Inflammatory macrophage treated with lipopolysaccharide for 1 hour (primary cell): ENCODE results near the gene UBE2R2.

Experiments used
- DNase-seq, 2 donors: peaks; one replicate each; pipeline ENCODE4 v3.0.0-alpha.2; 2020 to 2022

UBE2R2 gene

DNA sequence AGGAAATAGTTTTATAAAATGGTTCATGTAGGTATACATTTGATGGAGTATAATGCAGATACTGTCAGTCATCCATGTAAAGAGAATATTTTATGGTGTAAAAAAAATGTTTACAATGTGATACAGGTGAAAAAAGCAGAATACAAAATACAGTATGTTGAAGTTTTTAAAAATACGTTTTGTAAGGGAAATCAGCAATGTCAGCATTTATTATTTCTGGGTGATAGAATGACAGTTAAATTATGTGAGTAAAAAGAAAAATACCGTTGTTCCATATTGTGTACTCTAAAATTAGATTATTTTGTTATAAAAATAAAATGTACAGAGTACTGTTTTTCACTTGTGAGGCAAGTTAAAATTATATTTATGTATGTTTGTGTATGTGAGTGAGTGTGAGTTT lies 69.0 kb downstream of the UBE2R2 start:
- no peak for DNase-seq

DNA sequence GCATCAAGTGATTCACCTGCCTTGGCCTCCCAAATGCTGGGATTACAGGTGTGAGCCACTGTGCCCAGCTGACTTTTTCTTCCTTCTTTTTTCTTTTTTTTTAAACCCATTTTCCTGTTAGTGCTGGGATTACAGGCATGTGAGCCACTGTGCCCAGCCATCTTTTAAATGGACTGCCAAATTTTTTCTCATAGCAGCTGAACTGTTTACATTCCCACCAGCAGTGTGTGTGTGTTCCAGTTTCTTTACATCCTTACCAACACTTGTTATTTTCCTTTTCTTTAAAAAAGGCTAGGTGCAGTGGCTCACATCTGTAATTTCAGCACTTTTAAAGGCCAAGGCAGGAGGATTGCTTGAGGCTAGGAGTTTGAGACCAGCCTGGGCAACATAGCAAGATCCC lies 76.9 kb downstream of the UBE2R2 start:
- DNase-seq, result no peak

DNA sequence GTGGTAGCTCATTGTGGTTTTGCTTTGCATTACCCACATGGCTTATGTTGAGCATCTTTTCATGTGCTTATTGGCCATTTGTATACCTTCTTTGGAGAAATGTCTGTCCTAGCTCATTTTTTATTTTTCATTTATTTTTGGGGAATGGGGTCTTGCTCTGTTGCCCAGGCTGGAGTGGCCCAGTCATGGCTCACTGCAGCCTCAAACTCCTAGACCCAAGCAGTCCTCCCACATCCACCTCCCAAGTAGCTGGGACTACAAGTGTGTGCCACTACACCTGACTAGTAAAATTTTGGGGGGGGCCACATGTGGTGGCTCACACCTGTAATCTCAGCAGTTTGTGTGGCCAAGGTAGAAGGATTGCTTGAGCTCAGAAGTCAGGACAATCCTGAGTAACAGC lies 77.4 kb downstream of the UBE2R2 start:
- no peak for DNase-seq

DNA sequence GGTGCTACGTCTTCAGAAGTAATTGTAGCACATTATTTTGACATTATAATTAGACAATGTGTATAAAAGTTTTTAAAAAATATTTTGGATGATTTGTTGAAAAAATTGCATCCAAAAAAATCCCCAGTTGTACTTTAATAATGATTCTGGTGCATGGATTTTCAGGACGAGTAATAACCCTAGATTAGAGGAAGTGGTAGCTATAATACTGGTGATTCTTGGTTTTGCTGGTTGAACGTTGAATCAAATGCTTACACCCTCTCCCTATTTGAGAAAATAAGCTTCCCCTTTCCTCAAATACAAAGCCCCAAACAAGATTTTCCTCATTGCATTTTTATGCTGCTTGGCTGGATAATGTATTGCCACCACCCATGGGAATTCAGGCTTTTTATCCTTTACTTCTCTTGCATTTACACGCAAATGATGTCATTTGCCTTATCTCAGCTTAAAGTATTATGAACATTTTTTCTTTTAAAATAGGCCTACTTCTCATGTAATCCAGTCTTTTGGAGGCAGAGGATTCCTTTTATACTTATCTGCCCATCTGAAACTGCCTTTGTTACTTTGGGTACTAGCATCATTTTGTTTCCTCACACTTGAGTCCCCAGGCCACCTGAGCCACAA lies 86.3 kb downstream of the UBE2R2 start:
- DNase-seq, result no peak

DNA sequence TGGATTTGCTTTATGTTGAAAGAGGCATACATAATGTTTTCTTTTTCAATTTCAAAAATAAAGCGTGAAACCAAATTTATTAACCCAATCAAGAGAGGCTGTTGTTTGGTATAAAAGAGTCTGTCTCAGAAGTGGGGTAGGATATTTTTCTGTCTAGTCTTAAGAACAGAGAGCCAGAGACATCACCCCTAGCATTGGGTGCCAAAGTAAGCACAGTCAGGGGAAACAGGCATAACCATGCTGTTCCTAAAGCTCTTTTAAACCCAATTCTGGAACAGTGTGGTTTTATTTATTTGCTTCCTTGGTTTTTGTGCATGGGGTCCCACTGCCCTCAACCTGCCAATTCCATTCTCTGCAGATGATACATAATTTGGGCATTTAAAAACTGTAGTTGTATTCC lies 88.2 kb downstream of the UBE2R2 start:
- DNase-seq, result no peak

DNA sequence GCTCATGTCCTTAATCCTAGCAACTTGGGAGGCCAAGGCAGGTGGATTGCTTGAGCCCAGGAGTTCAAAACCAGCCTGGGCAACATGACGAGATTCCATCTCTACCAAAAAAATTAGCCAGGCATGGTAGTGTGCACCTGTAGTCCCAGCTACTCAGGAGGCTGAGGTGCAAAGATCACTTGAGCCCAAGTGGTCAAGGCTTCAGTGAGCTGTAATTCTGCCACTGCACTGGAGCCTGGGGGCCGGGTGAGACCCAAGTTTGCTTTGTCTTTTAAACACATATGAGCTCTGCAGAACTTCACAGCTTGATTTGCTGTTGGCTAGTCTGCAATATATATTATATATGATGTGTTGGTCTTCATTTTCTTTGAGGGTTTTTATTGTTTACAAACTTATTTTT lies 89.8 kb downstream of the UBE2R2 start:
- DNase-seq, result no peak

DNA sequence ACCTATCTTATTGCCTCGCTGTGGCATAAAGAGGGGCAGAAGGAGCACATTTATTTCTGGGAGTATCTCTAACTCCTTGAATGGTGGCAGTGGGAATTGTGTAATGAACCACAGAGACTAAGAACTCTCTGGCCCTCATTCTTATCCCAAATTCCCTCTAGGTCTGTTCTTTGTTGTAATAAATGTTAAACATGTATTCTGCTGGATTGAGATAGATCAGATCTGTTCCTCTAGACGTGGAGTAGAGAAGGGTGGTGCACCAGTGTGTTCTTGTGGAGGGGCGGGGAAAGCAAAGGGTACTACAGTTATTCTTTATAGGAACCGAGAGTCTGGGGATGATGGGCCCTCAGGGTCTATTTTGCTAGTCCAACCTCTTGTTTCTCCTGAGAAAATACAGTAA lies 90.4 kb downstream of the UBE2R2 start:
- DNase-seq, result no peak

DNA sequence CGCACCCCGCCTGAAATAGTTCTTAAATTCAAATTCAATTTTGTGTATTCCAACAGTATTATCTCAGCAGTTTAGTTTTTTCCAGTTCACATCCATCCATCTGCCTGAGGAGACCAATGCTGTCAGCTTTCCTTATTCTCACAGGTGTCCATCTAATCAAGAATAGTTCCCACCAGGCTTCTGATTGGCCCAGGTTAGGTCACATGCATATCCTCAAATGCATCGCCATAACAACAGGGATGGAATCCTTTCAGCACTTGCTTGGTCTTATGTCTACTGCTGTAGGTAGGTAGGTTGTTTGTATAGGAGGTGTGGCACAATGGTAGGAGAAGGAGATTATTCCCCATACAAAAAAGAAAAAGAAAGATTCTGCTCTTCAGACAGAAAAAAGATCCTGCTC lies 91.2 kb downstream of the UBE2R2 start:
- no peak for DNase-seq

DNA sequence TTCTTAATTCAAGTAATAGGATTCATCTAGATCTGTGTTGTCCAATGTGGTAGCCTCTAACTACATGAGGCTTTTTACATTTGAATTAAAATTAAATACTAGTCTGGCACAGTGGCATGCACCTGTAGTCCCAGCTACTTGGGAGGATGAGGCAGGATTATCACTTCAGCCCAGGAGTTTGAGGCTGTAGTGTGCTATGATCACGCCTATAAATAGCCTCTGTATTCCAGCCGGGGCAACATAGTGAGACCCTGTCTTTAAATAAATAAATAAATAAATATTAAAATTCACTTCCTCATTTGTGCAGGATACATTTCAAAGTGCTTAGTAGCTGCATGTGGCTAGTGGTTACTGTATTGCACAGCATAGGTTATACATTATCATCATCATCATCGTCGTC lies 91.8 kb downstream of the UBE2R2 start:
- DNase-seq, result no peak

DNA sequence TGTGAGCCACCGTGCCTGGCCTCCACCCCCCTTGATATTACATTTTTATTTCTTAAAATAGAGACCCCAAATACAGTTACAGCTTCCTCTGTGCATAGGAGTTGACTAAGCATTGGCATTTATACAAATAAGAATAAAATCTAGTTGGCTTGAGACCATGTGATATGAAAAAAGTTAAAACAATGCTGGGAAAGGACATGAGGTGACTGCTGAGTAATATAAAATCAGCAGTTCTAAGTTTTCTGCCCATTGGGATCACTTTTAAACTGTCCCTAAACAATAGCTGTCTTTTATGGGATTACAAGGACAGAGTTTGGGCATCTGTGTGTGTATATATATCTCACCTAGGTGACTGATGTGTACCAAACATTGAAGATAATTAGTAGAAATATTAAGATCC lies 96.6 kb downstream of the UBE2R2 start:
- no peak for DNase-seq

DNA sequence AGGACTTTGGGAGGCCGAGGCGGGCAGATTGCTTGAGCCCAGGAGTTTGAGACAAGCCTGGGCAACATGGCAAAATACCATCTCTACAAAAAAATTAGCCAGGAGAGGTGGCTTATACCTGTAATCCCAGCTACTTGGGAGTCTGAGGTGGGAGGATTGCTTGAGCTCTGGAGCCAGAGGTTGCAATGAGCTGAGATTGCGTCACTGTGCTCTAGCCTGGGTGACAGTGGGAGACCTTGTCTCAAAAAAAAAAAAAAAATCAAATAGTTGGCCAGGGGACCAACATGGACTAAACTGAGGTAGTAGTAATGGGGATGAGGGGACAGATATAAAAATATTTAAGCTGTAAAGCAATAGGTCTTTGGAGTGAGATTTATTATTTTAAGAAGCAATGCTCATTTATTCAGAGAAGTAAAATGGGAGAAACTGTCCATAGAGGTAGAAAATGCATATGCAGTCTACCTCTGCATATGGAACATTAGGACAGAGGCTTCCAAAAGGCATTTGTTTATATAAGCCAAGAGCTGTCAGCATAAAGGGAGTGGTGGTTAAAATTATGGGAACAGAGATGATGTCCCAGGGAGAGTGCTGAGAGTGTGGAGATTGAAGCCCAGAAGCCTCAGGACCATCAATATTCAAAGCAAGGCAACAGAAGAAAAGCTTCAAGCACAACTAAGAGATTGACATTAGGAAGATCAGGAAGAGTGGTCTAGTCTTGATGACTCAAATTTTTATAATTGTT lies 98.1 kb downstream of the UBE2R2 start:
- DNase-seq, result no peak

DNA sequence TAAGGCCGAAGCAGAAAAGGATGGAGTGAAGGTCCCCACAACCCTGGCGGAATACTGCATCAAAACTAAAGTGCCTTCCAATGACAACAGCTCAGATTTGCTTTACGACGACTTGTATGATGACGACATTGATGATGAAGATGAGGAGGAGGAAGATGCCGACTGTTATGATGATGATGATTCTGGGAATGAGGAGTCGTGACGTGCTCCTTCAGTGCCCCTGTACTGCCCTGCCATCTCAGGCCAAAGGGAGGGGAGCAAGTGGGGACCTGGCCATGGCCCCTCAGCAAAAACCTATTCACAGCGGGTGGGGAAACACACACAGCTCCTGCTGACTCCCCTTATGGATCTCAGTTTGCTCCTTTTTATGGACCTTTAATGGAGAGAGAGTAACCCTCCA lies 100.1 kb downstream of the UBE2R2 start:
- DNase-seq, result no peak

DNA sequence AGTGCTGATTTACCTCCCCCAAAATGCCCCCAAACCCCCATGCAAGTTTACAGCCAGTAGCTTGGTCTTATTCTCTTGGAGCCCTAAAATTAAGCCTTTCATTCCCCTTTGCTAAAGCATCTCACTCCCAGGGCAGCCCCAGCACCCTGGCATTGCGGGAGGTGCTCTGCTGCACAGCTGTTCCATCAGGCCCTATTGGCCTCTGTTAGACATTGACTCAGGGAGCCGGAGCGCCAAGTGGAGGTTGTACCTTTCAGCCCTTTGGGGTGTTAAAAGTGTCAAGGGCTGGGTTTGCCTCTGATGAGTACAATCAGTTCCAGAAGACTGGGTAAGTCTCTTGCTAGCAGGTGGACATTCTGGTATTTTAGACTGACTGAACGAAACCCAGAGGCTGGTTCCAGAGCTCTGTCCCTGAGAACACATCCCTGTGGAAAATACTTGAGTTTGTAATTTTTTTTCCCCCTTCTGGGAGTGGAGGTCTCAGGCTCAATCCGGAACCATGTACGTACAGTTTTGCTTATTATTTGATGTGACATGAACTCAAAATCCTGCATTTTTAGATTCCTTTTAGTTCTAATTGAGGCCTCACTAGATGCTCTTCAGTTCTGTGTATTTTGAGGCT lies 102.4 kb downstream of the UBE2R2 start:
- DNase-seq, result no peak

DNA sequence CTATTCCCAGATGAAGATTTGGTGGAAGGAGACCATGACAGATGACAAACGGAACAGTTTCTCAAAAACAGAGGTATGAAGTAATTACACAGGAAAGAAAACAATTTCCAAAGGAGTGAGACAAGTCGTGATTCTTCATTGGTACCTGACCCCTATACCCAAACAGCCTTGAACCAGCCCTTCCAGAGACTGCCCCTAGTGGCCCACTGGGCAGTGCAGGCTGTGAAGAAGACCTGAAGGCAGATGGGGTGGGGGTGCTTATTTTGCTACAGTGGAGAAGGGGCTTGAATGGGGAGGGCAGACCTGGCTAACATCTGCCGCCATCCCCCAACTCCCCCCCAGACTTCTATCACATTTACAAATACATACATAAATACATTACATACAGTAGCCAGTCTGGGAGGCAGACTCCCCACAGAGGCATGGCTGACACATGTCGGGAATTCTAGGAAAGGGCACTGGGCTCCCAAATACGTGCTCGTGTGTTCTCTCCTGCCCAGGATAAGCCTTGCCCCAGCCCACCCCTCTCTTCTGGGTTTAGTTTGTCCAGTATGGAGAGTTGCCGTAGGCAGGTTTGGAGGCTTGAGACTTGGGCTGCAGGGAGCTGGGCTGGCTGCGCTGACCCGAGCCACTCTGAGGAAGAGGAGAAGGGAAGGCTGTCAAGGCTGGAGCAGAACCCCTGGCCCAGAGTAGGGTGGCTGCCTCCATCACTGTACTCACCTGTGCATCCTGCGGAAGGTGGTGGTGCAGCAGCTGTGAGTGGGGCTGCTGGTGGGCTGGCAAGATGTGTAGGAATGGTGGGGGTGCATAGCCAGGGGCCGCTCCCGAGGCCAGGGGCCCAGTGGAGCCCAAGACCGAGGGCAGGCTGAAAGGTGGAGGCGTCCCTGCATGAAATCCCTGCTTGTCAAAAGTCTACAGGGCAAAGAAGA lies 105.3 kb downstream of the UBE2R2 start:
- DNase-seq, result peak in 1 of 2 donors; percentile 5

DNA sequence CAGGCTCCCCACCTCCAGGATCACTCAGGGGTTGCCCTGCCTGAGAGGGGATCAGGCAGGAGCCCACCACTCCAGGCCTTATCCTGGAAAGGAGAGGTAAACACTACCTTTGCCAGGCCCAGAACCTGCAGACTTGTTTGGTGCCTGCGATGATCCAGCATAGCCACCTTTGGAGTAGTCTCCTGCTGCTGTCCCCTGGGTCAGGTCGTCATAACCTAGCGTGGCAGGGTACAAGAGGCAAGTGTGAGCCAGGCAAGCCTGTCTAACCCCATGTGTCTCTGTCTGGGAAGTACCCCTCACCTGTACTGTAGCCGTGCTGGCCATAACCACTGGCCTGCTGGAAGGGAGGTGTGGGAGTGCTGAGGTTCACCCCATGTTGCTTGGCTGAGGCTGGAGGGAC lies 106.1 kb downstream of the UBE2R2 start:
- DNase-seq, result no peak

DNA sequence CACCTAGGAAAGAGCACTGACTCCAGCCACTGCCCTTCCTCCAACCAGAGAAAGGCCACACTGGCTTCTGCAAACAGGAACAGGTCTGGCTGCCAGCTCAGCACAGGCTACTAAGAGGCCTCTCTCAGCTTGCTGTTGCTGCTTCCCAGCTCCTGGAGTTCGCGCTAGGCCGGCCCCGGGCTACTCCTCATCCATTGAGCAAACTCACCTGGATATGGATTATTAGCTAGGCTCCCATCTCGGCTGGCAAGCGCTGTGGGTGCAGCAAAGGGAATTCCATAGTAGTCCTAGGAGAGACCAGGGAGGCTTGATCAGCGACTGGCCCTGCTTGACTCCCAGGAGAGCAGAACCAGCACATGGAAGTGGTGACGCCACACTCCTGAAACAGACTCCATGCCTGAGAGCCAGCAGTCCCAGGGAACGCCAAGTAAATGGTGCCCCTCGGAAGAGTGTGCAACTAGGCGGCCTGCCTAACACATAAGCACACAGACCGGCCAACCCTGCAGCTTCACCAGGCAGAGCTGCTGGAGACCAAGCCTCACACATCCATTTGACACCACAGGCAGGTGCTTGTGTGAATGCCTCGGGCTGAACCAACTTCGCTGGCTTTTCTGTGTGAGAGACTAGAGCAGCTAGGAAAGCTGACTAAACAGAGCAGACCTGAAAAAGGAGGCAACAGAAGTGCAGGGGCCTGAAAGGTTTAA lies 107.2 kb downstream of the UBE2R2 start:
- DNase-seq, result no peak

DNA sequence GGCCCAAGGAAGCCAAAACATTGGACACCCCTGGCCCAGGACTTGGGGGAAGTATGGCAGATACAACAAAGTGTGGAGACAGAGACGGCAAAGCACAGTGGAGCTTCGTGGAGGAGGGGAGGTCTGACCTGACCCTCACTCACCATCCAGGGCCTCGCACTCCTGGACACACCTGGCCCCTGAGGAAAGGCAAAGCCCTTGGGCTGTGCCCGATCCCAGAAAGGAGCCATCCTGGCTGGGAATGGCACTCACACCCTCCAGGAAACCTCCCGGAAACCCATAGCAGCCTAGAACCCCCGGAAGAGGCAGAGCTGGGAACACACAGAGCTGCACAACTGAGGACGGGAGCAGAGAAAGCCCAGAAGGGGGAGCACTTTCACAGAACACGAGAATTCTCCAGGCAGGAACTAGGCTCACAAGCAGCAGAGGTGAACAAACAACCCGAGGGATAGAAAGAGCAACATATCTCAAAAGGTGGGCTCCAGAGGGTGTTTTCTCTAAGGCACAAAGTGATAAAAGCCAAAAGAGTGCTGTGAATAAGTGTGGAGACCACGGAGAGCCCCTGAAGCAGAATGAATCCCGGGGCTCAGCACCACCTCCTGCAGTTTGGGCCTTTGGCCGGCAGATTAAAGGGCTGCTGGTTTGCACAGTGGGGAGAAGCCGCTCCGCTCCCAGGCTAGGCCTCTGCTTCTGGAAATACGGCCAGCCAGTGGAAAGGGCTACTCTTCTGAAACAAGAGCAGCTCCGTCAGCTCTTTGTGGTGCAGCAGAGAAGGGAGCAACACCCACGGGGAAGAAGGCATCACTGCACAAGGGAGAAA lies 108.2 kb downstream of the UBE2R2 start:
- peak in 1 of 2 donors; percentile 25 for DNase-seq

DNA sequence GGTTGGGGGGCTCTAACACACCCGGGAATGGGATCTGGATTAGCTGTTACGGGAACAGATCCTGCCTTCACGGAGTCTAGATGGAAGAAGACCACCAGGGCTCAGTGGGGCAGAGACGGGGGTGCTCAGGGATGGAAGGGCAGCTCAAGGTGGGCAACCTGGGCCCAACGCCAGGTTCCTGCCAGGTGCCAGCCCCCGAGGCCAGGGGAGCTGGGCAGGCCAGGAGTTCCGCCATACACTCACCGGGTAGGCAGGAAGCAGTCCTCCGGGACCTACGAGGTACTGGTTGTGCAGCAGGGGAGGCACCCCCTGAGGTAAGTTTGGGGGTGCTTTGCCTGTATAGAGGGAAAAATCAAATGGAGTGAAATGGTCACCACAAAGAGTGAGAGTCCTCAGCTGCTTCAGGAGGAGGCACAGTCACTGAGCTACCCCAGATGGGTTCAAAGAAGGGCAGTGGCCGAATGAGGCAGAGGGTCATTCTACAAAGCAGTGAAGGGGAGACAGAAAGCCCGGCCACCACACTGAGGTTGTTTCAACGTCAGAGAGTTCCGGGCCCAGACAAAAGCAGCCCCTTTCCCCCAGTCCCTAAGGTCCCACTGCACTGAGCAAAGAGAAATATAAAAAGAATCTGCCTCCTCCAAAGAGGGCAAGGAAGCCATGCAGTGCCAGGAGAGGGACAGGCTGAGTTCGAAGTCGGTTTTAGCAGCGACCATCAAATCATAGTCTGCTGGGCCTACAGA lies 110.0 kb downstream of the UBE2R2 start:
- DNase-seq, result no peak

DNA sequence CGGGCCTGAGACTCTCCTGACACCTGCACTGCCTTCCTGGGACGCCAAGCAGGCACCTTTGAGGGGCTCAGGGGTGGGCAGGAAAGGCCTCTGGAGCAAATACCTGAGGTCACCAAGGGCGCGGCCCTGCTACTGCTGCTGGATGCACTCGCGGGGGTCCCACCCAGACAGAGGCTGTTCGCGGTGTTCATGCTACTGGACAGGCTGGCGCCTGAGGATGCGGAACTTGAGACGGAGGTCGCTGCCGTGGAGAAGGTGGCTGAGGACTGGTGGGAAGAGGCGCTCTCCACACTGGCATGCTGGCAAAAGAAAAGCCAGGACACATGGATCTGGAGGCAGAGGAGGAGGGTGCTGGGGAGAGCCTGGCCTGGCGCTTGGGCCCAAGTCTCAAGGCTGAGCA lies 110.7 kb downstream of the UBE2R2 start:
- DNase-seq, result no peak

DNA sequence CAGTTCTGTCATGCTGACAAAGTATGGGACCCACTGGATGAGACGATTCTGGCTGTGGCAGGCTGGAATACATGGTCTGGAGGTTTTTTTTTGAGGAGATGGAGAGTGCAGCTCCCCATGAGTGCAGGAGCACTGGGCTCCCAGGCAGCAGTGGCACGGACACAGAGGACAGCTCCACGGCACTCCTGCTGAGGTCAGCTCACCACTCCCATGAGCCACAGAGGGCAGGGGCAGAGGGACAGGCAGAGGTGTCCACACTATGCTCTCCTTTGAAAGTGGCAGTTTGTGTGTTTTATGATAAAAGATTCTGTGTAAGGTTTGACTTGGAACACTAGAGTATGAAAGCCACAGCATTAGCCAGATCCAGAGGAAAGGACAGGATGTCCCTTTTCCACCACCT lies 114.4 kb downstream of the UBE2R2 start:
- DNase-seq, result no peak
